ENCODE results near the gene QPCTL. TPM values are rescaled to one million over a fixed set of nuclear protein-coding genes. Genes with fewer than 3 reads are reported as not detected.
"Not testable (repeated sequence)": the region's sequence is repeated elsewhere in the genome, so short reads cannot be mapped to it uniquely, and the experiment has no call there.

The QPCTL gene
- total and polyA plus RNA-seq, 10 of the 15 experiments (the other 5 are each of a cell fraction or from before 2014, with no cell fraction given) = 1.1 to 22.6 (median 11.2) TPM

- TF ChIP-seq MEF2A (IDR thresholded peaks at IDR 0.05; ENCODE audit: insufficient read depth, low read depth, low read length) = no peak
- no peak for TF ChIP-seq YBX1 (IDR thresholded peaks at IDR 0.05)
- TF ChIP-seq CHD1 (IDR thresholded peaks at IDR 0.05; ENCODE audit: low read depth, low read length) = no peak
- no peak for TF ChIP-seq RFX5 (IDR thresholded peaks at IDR 0.05; ENCODE audit: low read depth, low read length)
- no peak for TF ChIP-seq EED (IDR thresholded peaks at IDR 0.05; ENCODE audit: low read depth)
- TF ChIP-seq JUNB (IDR thresholded peaks at IDR 0.05) = no peak
Measured at GRCh38 chr19:45747513-45747912, 55.0 kb downstream of the QPCTL start (continued).

- POLR2A ChIA-PET = interaction anchor here (0.9 kb wide), 1 partner anchor 20 kb away, joined by 3 read pairs; the partner anchor contains the start of gene FBXO46
- H4K20me1 ChIP-seq (ENCODE audit: control insufficient read depth, insufficient read depth); DNase-seq (ENCODE audit: low read depth, low spot score); H2AFZ ChIP-seq (ENCODE audit: control insufficient read depth, low read depth, low read length); ATAC-seq; BruUV-seq (replicated peaks); H3K79me2 ChIP-seq (ENCODE audit: control insufficient read depth, insufficient read depth, low read length); H3K9ac ChIP-seq (ENCODE audit: control insufficient read depth, insufficient read depth, low read length); SMC1A ChIA-PET (ENCODE audit: uncharacterized antibody, unreplicated experiment); H3K4me2 ChIP-seq (ENCODE audit: control insufficient read depth, insufficient read depth); in situ Hi-C loops (cut with MboI); H3K9me3 ChIP-seq (replicated peaks; ENCODE audit: control insufficient read depth, insufficient read depth, low read length); H3K27me3 ChIP-seq (replicated peaks in 1 of 2; ENCODE audit: control insufficient read depth in 2 of 2, insufficient read depth in 2 of 2, low read length in 1 of 2); RAD21 ChIA-PET (ENCODE audit: unreplicated experiment); H3K4me3 ChIP-seq; FAIRE-seq; H3K27ac ChIP-seq (ENCODE audit: control insufficient read depth, insufficient read depth); intact Hi-C loops (cut with micrococcal nuclease; ENCODE audit: unreplicated experiment); H3K36me3 ChIP-seq (ENCODE audit: control insufficient read depth in 2 of 2, insufficient read depth in 2 of 2, low read length in 1 of 2); H3K4me1 ChIP-seq (ENCODE audit: control insufficient read depth, insufficient read depth, low read length): not testable (repeated sequence)
- WGBS (ENCODE audit: insufficient coverage, insufficient replicate concordance, low lambda C conversion rate, missing lambda C conversion rate) = 53% methylated on average over 9 of the region's 10 CpGs
- CTCF ChIA-PET = interaction anchor here (0.6 to 3.0 kb wide), 6 partner anchors 11 to 130 kb away, joined by 3 to 17 read pairs (median 4); partner anchors contain the start of genes FBXO46 and SIX5
Measured at GRCh38 chr19:45751483-45751882, 59.0 kb downstream of the QPCTL start.

- RAD21 ChIA-PET (ENCODE audit: unreplicated experiment) = interaction anchor here (2.8 kb wide), 1 partner anchor 17 kb away, joined by 9 read pairs; the partner anchor contains the start of gene SIX5
- Histone ChIP-seq H3K4me2 (ENCODE audit: control insufficient read depth, insufficient read depth) (no peak overlapping the region), H3K79me2 (ENCODE audit: control insufficient read depth, insufficient read depth, low read length) (no peaks in the 10 kb centered on the region), H3K9ac (ENCODE audit: control insufficient read depth, insufficient read depth, low read length) (no peak overlapping the region), H3K27ac (ENCODE audit: control insufficient read depth, insufficient read depth) (no peak overlapping the region), H3K27me3 (replicated peaks in 1 of 2; ENCODE audit: control insufficient read depth in 2 of 2, insufficient read depth in 2 of 2, low read length in 1 of 2) (no peaks in the 10 kb centered on the region), H3K36me3 (ENCODE audit: control insufficient read depth in 2 of 2, insufficient read depth in 2 of 2, low read length in 1 of 2) (no peaks in the 10 kb centered on the region), H3K4me1 (ENCODE audit: control insufficient read depth, insufficient read depth, low read length) (no peaks in the 10 kb centered on the region), H3K9me3 (replicated peaks; ENCODE audit: control insufficient read depth, insufficient read depth, low read length) (no peaks in the 10 kb centered on the region), H4K20me1 (ENCODE audit: control insufficient read depth, insufficient read depth) (no peaks in the 10 kb centered on the region), H2AFZ (ENCODE audit: control insufficient read depth, low read depth, low read length) (no peak overlapping the region), H3K4me3 (no peak overlapping the region)
- no TSS peak for BruUV-seq (replicated peaks)
- POLR2A ChIA-PET = interaction anchor here (1.0 kb wide), 1 partner anchor 15 kb away, joined by 7 read pairs; no protein-coding TSS in a partner anchor
- intact Hi-C loops (cut with micrococcal nuclease; ENCODE audit: unreplicated experiment) (no loop called here), in situ Hi-C loops (cut with MboI) (no loop called here)
- 70% methylated on average over 9 of the region's 12 CpGs for WGBS (ENCODE audit: insufficient coverage, insufficient replicate concordance, low lambda C conversion rate, missing lambda C conversion rate)
- no peak for TF ChIP-seq CBX3 (IDR thresholded peaks at IDR 0.05; ENCODE audit: borderline replicate concordance, low read depth)
- ATAC-seq (no peak), FAIRE-seq (no peak), DNase-seq (ENCODE audit: low read depth, low spot score) (no peak)
- CTCF ChIA-PET = interaction anchor here (1.3 to 3.0 kb wide), 7 partner anchors 10 to 129 kb away, joined by 4 to 17 read pairs (median 6); partner anchors contain the start of genes FBXO46 and SIX5
- SMC1A ChIA-PET (ENCODE audit: uncharacterized antibody, unreplicated experiment) = interaction anchor here (1.2 kb wide), 1 partner anchor 47 kb away, joined by 3 read pairs; no protein-coding TSS in a partner anchor
Measured at GRCh38 chr19:45752639-45753038, 60.2 kb downstream of the QPCTL start.
